ENCODE measurements around the gene DCUN1D1. TPM values are rescaled to one million over a fixed set of nuclear protein-coding genes. Genes with fewer than 3 reads are reported as not detected.

DCUN1D1 gene
- total and polyA plus RNA-seq, 5 experiments from 2014 or later, result 21.3 to 36.6 (median 24.8) TPM

DNA sequence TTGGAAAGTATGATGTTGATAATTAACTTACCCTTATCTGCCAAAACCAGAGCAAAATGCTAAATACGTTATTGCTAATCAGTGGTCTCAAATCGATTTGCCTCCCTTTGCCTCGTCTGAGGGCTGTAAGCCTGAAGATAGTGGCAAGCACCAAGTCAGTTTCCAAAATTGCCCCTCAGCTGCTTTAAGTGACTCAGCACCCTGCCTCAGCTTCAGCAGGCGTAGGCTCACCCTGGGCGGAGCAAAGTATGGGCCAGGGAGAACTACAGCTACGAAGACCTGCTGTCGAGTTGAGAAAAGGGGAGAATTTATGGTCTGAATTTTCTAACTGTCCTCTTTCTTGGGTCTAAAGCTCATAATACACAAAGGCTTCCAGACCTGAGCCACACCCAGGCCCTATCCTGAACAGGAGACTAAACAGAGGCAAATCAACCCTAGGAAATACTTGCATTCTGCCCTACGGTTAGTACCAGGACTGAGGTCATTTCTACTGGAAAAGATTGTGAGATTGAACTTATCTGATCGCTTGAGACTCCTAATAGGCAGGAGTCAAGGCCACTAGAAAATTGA is 59.7 kb downstream of the DCUN1D1 start:
- POLR2A ChIA-PET, result no interaction called here
- H3K36me3 Mint-ChIP-seq, result peaks cover 0 to 46% (median 3%) of the 10 kb centered on the region in 3 donors
- ATAC-seq (no peak), DNase-seq (no peak)
- no peaks in the 10 kb centered on the region for H3K27me3 Mint-ChIP-seq
- peaks cover 0 to 2% (median 0%) of the 10 kb centered on the region in 9 donors for H3K9me3 Mint-ChIP-seq
- no peak overlapping the region for H3K4me3 Mint-ChIP-seq
- peaks cover 2 to 12% (median 5%) of the 10 kb centered on the region in 4 donors for H3K4me1 Mint-ChIP-seq
- H3K27ac Mint-ChIP-seq, result peak overlapping the region in 3 of 10 donors; percentile 39 to 56 (median 51)

DNA sequence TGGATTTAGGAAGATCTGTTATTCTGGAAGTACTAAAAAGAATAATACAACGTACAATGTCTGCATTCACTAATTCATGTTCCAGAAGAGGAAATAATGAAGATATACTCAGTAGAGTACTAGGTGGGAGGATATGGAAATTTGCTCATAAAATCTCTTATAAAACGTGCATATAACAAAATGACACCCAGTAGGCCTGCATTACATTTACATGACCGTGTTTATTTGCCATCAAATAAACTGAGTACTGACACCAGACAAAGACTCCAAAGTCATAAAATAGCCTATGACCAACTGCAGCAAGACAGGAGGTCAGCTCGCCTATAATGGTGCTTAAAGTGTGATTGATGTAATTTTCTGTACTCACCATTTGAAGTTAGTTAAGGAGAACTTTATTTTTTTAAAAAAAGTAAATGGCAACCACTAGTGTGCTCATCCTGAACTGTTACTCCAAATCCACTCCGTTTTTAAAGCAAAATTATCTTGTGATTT is 60.4 kb downstream of the DCUN1D1 start:
- H3K4me1 Mint-ChIP-seq, result peaks cover 0 to 17% (median 11%) of the 10 kb centered on the region in 4 donors
- H3K9me3 Mint-ChIP-seq, result no peaks in the 10 kb centered on the region
- no peak overlapping the region for H3K4me3 Mint-ChIP-seq
- no peak overlapping the region for H3K27ac Mint-ChIP-seq
- DNase-seq, result no peak
- ATAC-seq, result no peak
- peaks cover 0 to 42% (median 3%) of the 10 kb centered on the region in 3 donors for H3K36me3 Mint-ChIP-seq
- H3K27me3 Mint-ChIP-seq, result no peaks in the 10 kb centered on the region
- POLR2A ChIA-PET, result no interaction called here

DNA sequence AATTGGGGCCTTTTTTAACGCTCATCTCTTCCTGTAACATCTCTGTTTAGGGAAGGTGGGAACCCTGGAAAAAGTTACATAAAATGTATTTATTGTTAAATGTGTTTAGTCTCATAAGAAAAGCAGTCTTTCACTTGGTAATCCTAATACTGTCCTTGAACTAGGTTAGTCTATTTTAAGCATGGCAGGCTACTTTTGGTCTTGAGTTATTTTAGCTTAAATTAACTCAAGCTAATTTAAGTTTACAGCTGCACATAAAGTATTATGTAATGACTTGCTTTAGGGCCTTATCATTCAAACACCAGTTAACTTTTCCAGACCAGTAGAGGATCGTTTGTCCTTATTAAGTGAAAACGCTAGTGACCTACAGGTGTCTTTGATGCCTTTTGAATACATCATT is 63.2 kb downstream of the DCUN1D1 start:
- Mint-ChIP-seq H3K27me3 (no peaks in the 10 kb centered on the region), H3K9me3 (no peaks in the 10 kb centered on the region), H3K27ac (peak overlapping the region in 4 of 10 donors; percentile 9 to 75 (median 60)), H3K4me1 (peaks cover 11 to 41% (median 36%) of the 10 kb centered on the region in 4 donors), H3K36me3 (peaks cover 0 to 31% (median 0%) of the 10 kb centered on the region in 3 donors), H3K4me3 (no peak overlapping the region)
- ATAC-seq (no peak), DNase-seq (no peak)
- POLR2A ChIA-PET, result interaction anchor here (1.4 kb wide), 1 partner anchor 10 kb away, joined by 3 read pairs; no protein-coding TSS in a partner anchor

DNA sequence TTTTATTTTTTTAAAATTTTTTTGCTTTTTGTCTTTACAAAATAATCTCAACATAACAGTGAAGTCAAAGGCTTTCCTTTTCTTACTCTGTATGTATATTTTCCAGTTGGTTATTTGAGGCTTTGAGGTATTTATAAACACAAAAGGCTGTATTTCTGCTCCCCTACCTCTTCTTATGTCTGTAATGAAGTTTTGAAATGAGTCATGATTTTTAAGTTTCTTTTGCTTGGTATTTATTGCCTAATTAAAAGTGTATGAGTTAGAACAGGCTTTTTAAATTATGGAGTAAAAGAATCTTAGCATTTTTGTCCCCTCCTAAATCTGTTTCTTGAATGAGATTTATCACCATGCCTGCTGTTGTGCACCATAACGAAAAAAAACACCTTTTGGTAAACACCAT is 66.0 kb downstream of the DCUN1D1 start:
- H3K36me3 Mint-ChIP-seq, result peaks cover 0 to 22% (median 0%) of the 10 kb centered on the region in 3 donors
- no peaks in the 10 kb centered on the region for H3K9me3 Mint-ChIP-seq
- H3K27ac Mint-ChIP-seq, result peak overlapping the region; percentile 70 to 93 (median 84)
- DNase-seq (no peak), ATAC-seq (no peak)
- POLR2A ChIA-PET, result interaction anchor here (0.5 to 0.8 kb wide), 2 partner anchors 9 to 64 kb away, joined by 3 to 4 read pairs; no protein-coding TSS in a partner anchor
- H3K4me3 Mint-ChIP-seq, result peak overlapping the region in 9 of 10 donors; percentile 8 to 64 (median 48)
- no peaks in the 10 kb centered on the region for H3K27me3 Mint-ChIP-seq
- H3K4me1 Mint-ChIP-seq, result peaks cover 22 to 57% (median 56%) of the 10 kb centered on the region in 4 donors

DNA sequence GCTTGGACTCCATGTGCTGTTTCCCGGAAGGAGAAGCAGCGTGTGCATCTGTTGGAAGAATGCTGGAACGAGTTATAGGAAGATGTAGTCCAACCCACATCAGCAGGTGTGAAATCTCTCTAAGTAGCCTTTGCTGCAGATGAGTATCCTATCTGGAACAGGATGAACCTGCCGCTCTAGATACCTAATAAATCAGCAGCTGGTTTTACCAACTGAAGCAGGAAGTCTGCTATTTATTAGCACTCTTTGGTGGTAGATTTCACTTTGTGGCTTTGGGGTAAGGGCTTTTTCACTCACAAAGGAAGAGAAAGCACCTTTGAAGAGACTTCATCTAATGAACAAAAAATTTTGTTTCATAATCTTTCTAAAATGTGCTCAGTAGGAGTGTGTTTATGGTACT is 66.4 kb downstream of the DCUN1D1 start:
- Mint-ChIP-seq H3K27ac (peak overlapping the region; percentile 60 to 95 (median 87)), H3K4me1 (peaks cover 22 to 60% (median 57%) of the 10 kb centered on the region in 4 donors), H3K27me3 (no peaks in the 10 kb centered on the region), H3K4me3 (peak overlapping the region; percentile 6 to 74 (median 55)), H3K9me3 (no peaks in the 10 kb centered on the region), H3K36me3 (peaks cover 0 to 22% (median 0%) of the 10 kb centered on the region in 3 donors)
- DNase-seq (peak in 5 of 10 donors; percentile 4 to 49 (median 25)), ATAC-seq (peak; percentile 58 to 73)
- POLR2A ChIA-PET, result interaction anchor here (0.5 to 0.8 kb wide), 2 partner anchors 9 to 65 kb away, joined by 3 to 4 read pairs; no protein-coding TSS in a partner anchor

DNA sequence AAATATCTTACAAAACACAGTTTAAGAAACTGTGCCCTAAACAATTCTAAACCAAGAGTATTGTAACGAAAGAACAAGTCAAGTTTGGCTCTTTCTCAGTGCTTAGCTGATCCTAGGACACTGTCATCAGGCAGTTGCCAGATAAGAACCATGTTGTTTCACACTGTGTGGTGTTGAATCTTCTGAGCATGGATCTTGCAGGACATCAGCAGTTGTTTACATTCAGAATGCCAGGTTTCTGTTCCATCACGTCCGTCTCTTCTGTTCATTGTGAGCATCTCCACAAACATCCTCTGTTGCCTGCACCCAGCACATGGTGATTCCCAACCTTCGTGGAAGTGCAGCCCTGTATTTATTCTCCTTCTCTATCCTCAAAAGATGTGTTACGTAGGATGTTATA is 67.9 kb downstream of the DCUN1D1 start:
- peaks cover 0 to 25% (median 0%) of the 10 kb centered on the region in 3 donors for H3K36me3 Mint-ChIP-seq
- POLR2A ChIA-PET, result no interaction called here

DNA sequence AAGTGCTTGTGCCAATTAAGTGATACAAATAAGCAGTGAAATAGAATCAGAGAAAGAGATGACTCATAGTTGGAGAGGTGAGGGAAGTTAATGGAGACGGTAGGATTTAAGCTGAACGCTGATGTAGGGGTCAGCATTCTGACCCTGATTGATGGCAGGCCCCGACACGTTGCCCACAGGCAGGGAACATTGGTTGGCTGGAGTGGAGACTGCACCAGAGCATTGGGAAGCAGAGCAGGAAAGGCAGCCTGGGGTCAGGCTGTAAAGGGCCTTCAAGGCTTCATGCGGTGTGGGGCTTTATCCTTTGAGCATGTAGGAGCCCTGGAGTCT is 68.6 kb downstream of the DCUN1D1 start:
- no peak for ATAC-seq
- Mint-ChIP-seq H3K27me3 (no peaks in the 10 kb centered on the region), H3K36me3 (peaks cover 0 to 25% (median 0%) of the 10 kb centered on the region in 3 donors), H3K4me3 (peak overlapping the region in 3 of 10 donors; percentile 9 to 20 (median 19)), H3K27ac (peak overlapping the region; percentile 13 to 88 (median 72)), H3K4me1 (peaks cover 22 to 60% (median 53%) of the 10 kb centered on the region in 4 donors), H3K9me3 (no peaks in the 10 kb centered on the region)
- POLR2A ChIA-PET, result interaction anchor here (1.1 kb wide), 1 partner anchor 118 kb away, joined by 3 read pairs; no protein-coding TSS in a partner anchor
- no peak for DNase-seq

More for the DNA sequence above, 67.9 kb downstream of the DCUN1D1 start:
- ATAC-seq (no peak), DNase-seq (no peak)
- Mint-ChIP-seq H3K4me1 (peaks cover 22 to 60% (median 56%) of the 10 kb centered on the region in 4 donors), H3K9me3 (no peaks in the 10 kb centered on the region), H3K27ac (peak overlapping the region in 8 of 10 donors; percentile 13 to 88 (median 80)), H3K27me3 (no peaks in the 10 kb centered on the region), H3K4me3 (no peak overlapping the region)

DNA sequence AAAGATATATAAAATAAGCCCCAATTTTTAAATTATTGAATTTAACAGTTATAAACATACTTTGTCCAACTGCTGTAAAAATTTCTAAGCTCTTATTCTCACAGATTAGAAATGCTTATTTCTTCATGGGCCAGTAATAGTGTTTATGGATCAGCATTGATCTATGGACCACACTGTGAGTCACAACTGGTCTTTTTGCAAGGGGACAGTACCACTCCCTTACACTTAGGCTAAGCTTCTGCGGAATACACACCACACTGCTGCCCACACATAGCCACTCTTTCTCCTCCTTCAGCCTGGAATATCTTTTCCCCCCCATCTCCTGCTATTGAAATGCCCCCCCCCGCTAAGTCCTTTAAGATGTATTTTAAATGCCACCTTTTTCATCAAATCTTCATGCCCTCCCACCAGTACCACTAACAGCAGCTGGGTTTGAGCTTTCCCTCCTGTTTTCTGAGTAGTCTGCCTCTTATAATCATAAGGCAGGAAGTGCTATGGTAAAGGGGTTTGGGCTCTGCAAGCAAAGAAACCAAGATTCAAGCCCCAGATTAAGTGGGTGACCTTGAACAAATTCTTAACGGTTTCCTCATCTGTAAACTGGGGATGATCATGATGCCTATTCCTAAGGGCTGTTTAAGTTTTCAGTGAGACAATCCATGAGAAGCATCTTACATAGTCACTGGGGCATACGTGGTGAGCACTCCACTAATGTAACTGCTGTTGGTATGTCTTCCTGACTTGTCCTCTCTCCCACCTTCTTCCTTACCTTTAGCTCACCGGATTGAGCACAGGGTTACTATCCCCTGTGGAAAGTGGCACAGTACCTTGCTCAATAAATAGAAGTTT is 69.2 kb downstream of the DCUN1D1 start:
- Mint-ChIP-seq H3K9me3 (no peaks in the 10 kb centered on the region), H3K36me3 (peaks cover 0 to 30% (median 0%) of the 10 kb centered on the region in 3 donors), H3K27ac (peak overlapping the region; percentile 13 to 88 (median 72)), H3K27me3 (no peaks in the 10 kb centered on the region), H3K4me1 (peaks cover 22 to 61% (median 52%) of the 10 kb centered on the region in 4 donors), H3K4me3 (peak overlapping the region in 6 of 10 donors; percentile 9 to 78 (median 20))
- peak in 1 of 10 donors; percentile 11 for DNase-seq
- ATAC-seq, result peak in 1 of 2 donors; percentile 53
- POLR2A ChIA-PET, result interaction anchor here (1.1 kb wide), 1 partner anchor 117 kb away, joined by 3 read pairs; no protein-coding TSS in a partner anchor

DNA sequence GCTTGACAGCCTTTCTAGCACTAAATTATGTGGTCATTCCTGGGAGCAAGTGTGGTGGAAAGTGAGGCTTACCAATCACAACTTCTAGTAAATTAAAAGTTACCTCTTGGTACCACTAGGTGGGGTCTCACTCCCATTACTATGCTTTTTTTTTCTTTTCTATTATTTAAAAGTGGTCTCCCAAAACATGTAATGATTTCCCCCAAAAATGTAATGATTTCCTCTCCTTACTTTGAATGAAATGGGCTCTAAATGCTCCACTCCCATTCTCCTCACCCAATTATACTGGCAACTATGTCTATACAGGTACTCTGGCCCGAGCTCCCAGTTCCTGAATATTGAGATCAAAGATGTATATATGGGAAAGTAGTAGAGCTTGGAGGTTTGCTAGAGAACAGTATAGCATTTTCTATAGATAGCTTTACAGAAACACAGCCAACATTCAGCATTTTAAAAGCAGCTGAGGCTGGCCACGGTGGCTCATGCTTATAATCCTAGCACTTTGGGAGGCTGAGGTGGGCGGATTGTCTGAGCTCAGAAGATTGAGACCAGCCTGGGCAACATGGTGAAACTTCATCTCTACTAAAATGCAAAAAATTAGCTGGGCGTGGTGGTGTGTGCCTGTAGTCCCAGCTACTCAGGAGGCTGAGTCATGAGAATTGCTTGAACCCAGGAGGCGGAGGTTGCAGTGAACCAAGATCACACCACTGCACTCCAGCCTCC is 70.9 kb downstream of the DCUN1D1 start:
- Mint-ChIP-seq H3K9me3 (no peaks in the 10 kb centered on the region), H3K4me1 (peaks cover 18 to 57% (median 38%) of the 10 kb centered on the region in 4 donors), H3K27me3 (no peaks in the 10 kb centered on the region), H3K36me3 (peaks cover 0 to 39% (median 0%) of the 10 kb centered on the region in 3 donors), H3K4me3 (no peak overlapping the region), H3K27ac (peak overlapping the region in 8 of 10 donors; percentile 12 to 85 (median 42))
- DNase-seq, result peak in 3 of 10 donors; percentile 13 to 21 (median 19)
- POLR2A ChIA-PET, result interaction anchor here (0.6 to 0.7 kb wide), 2 partner anchors 75 to 939 kb away, joined by 4 to 5 read pairs; no protein-coding TSS in a partner anchor
- no peak for ATAC-seq

DNA sequence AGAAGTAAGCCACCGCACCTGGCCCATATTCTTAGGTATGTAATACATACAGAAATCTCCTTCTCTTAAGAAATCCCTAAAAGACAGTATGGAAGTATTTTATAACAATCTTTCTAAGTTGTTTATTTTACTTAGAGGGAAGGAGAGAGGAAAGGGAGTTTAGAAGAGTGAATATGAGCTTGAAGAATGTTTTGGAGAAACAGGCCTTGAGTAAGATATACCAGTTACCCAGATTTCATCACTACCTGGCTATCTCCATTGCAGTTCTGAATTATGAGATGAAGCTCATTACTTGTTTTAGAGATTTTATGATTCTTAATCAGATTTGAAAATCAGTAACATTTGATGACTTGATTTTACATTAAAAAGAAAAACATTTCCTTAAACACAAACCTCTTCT is 71.9 kb downstream of the DCUN1D1 start:
- DNase-seq (no peak), ATAC-seq (no peak)
- Mint-ChIP-seq H3K27ac (peak overlapping the region in 3 of 10 donors; percentile 25 to 56 (median 40)), H3K9me3 (no peaks in the 10 kb centered on the region), H3K4me3 (no peak overlapping the region), H3K27me3 (no peaks in the 10 kb centered on the region), H3K36me3 (peaks cover 0 to 46% (median 5%) of the 10 kb centered on the region in 3 donors), H3K4me1 (peaks cover 13 to 48% (median 29%) of the 10 kb centered on the region in 4 donors)
- POLR2A ChIA-PET, result no interaction called here

DNA sequence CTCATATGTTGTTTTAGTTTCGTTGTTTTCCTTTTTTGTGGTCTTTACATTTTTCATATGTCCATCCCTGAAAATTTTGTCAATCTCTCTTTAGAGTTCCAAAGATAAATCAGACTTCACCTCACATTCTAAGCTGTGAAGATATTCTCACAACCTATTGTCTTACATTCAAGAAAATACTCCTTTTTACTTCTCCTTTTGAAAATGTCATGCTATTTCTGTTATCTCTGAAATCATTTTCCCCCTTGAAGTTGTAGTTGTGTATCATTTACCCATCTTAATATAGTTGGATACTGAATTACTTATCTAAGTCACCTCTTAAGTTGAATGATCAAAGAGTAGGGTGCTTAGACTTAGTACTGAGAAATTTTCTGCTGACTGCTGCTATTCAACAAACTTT is 74.3 kb downstream of the DCUN1D1 start:
- POLR2A ChIA-PET, result no interaction called here
- H3K4me1 Mint-ChIP-seq, result peaks cover 2 to 25% (median 7%) of the 10 kb centered on the region in 4 donors
- no peak overlapping the region for H3K4me3 Mint-ChIP-seq
- H3K36me3 Mint-ChIP-seq, result peaks cover 0 to 61% (median 5%) of the 10 kb centered on the region in 3 donors
- peak overlapping the region in 6 of 10 donors; percentile 12 to 67 (median 28) for H3K27ac Mint-ChIP-seq
- DNase-seq (no peak), ATAC-seq (no peak)
- no peaks in the 10 kb centered on the region for H3K9me3 Mint-ChIP-seq
- no peaks in the 10 kb centered on the region for H3K27me3 Mint-ChIP-seq

DNA sequence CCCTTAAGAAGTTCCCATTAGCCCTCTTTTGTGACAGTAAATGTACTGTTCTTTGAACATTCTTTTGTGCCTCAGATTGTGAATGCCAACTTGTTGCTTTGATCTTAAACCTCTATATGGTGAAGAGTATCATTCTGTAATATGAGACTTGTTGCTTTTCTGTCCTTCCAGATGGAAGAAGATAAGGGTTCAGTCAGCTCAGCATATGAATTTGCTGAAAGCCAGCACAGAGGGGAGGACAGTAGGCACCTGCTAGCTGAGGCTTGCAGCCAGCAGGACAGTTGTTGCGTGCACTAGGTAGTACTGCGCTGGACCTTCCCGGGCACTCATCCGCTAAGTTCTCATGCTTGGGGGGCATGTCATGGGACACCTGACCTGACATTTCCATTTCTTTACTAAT is 74.7 kb downstream of the DCUN1D1 start:
- Mint-ChIP-seq H3K9me3 (no peaks in the 10 kb centered on the region), H3K4me1 (peaks cover 0 to 21% (median 4%) of the 10 kb centered on the region in 4 donors), H3K27ac (peak overlapping the region in 7 of 10 donors; percentile 7 to 67 (median 21)), H3K36me3 (peaks cover 0 to 63% (median 5%) of the 10 kb centered on the region in 3 donors), H3K4me3 (no peak overlapping the region), H3K27me3 (no peaks in the 10 kb centered on the region)
- DNase-seq (no peak), ATAC-seq (no peak)
- POLR2A ChIA-PET, result no interaction called here

All from naive thymus-derived CD8-positive, alpha-beta T cell (primary cell).